A549 treated with Mapracorat at 1 μM for 4 hours (cell line): ENCODE measurements around the gene MYOM3. TPM values are rescaled to one million over a fixed set of nuclear protein-coding genes. Genes with fewer than 3 reads are reported as not detected.

Experiments
- total RNA-seq: library from RNA; stranded (reverse); fragments of 200-300 nt; extraction: Qiagen RNA extraction; gene quantifications from 5 replicates; pipeline ENCODE4 v1.2.3, GENCODE V29; 2022

MYOM3 gene
- total RNA-seq = 6.2 to 8.2 TPM (median 6.6 TPM) in 5 replicates

GRCh38 chr1:24111996-24112779 lies at the start of gene MYOM3:
TSS of gene MYOM3 (minus strand) at chr1:24112135. CDS start at chr1:24108636, 3,499 bp downstream.

GRCh38 chr1:24142546-24143534 lies 30.9 kb upstream of the MYOM3 start, which contains the start of gene IL22RA1:
TSS of gene IL22RA1 (minus strand) at chr1:24143140. CDS start at chr1:24143082, 58 bp downstream.

Other genes with a start within 250 kb of the MYOM3 start
- 9.4 to 11.7 TPM (median 9.9 TPM) in 5 replicates for gene FUCA1, start 243.8 kb downstream of the MYOM3 start, total RNA-seq
- gene CNR2, start 198.8 kb downstream of the MYOM3 start, total RNA-seq = not detected in 5 replicates
- 29.3 to 35.6 TPM (median 33.0 TPM) in 5 replicates for gene PNRC2, start 152.3 kb downstream of the MYOM3 start, total RNA-seq
- gene SRSF10, start 131.8 kb downstream of the MYOM3 start, total RNA-seq = 84.9 to 96.1 TPM (median 92.9 TPM) in 5 replicates
- 6.2 to 7.9 TPM (median 7.2 TPM) in 5 replicates for gene IL22RA1, start 31.0 kb upstream of the MYOM3 start, total RNA-seq
- gene IFNLR1, start 75.2 kb upstream of the MYOM3 start, total RNA-seq = 0.85 to 1.4 TPM (median 1.1 TPM) in 5 replicates
- gene GRHL3, start 207.2 kb upstream of the MYOM3 start, total RNA-seq = 0.68 to 0.77 TPM (median 0.73 TPM) in 5 replicates